Activated naive CD8-positive, alpha-beta T cell (primary cell): ENCODE results near the gene WWP2.
"Not testable (repeated sequence)": the region's sequence is repeated elsewhere in the genome, so short reads cannot be mapped to it uniquely, and the experiment has no call there.

Source experiments
- H3K27ac Mint-ChIP-seq: one replicate; pipeline ENCODE4 v1.8.0; 2021; ENCODE audit warnings: mixed read lengths
- H3K27me3 Mint-ChIP-seq: one replicate; pipeline ENCODE4 v1.8.0; 2021; ENCODE audit warnings: mixed read lengths
- H3K36me3 Mint-ChIP-seq: one replicate; pipeline ENCODE4 v1.8.0; 2021; ENCODE audit warnings: mixed read lengths
- H3K4me1 Mint-ChIP-seq: one replicate; pipeline ENCODE4 v1.8.0; 2021; ENCODE audit warnings: low read depth, mixed read lengths
- H3K4me3 Mint-ChIP-seq: one replicate; pipeline ENCODE4 v1.8.0; 2021; ENCODE audit warnings: mild to moderate bottlenecking, mixed read lengths
- H3K9me3 Mint-ChIP-seq: one replicate; pipeline ENCODE4 v1.8.0; 2021; ENCODE audit warnings: low read depth, mixed read lengths

The WWP2 gene

DNA sequence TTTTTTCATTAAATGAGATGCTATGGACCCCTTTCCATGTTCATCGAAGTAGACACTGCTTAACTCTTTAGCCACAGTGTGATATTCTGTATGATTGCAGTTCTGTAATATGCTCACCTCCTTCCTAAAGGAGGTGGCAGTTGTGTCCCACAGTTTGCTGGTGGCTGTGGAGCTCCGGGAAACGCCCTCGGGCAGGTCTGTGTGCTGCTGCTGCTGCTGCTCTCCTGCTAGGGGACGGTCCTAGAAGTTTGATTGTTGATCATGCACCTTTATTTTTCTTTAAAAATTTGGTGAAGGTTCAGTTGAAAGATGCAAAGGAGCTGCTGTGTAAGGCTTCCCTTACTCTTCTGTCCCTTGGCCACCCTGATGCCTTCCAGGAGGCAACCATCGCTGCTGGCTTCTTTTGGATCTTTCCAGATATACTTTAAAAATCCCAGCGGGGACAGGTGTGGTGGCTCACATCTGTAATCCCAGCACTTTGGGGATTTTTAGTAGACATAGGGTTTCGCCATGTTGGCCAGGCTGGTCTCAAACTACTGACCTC is 180.6 kb downstream of the WWP2 start:
- H3K9me3 Mint-ChIP-seq = no peaks in the 10 kb centered on the region
- H3K36me3 Mint-ChIP-seq = no peaks in the 10 kb centered on the region
- H3K27me3 Mint-ChIP-seq = no peaks in the 10 kb centered on the region
- no peak overlapping the region for H3K27ac Mint-ChIP-seq
- H3K4me3 Mint-ChIP-seq = no peak overlapping the region
- H3K4me1 Mint-ChIP-seq = no peaks in the 10 kb centered on the region

DNA sequence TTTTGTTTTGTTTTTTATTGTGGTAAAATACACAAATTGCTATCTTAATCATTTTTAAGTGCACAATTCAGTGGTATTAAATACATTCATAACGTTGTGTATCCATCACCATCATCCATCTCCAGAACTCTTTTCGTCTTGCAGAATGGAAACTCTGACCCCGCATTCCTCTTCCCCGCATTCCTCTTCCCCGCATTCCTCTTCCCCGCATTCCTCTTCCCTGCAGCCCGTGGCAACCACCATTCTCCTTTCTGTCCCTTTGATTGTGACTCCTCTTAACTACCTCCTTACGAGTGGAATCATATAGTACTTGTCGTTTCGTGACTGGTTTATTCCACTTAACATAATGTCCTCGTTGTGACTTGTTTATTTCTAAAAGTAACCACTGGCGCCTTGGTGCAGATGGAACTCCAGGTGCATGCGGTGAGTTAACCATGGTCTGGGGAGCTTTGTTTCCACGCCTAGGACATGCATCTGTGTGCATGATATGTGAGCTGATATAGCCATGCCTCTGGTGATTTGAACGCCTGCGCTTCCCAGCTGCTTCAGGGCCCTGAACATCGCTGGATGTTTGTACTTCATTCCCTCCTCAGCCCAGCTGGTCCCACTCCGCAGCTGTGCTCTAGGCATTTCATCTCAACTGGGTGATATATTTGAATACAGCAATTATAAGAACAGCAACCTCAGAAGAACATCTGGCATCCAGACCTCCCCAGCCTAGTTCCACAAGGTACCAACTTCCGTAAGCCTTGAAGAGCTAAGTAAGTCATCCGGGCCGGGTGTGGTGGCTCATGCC is 181.3 kb downstream of the WWP2 start:
- H3K27ac Mint-ChIP-seq, H3K4me3 Mint-ChIP-seq, H3K4me1 Mint-ChIP-seq, H3K36me3 Mint-ChIP-seq, H3K27me3 Mint-ChIP-seq, H3K9me3 Mint-ChIP-seq: not testable (repeated sequence)

DNA sequence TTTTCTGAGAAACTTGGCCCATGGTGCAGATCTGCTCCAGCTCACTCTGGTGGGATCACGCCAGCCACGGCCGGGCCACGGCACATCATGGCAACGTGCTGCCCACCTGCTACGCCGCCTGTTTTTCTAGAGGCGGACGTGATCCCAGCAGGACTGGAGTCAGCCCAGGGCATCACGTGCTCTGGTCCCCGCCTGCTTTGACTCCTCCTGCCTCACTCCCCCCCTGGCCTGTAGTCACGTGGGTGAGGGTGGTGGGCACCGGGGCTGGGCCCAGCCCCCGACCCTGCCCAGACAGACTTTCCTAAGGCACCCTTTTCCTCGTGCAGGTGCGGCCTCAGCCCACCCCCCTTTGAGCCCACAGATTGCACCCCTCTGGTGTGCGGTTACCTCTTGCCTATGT is 188.3 kb downstream of the WWP2 start:
- H3K36me3 Mint-ChIP-seq, H3K9me3 Mint-ChIP-seq, H3K27ac Mint-ChIP-seq, H3K27me3 Mint-ChIP-seq, H3K4me3 Mint-ChIP-seq, H3K4me1 Mint-ChIP-seq: not testable (repeated sequence)

DNA sequence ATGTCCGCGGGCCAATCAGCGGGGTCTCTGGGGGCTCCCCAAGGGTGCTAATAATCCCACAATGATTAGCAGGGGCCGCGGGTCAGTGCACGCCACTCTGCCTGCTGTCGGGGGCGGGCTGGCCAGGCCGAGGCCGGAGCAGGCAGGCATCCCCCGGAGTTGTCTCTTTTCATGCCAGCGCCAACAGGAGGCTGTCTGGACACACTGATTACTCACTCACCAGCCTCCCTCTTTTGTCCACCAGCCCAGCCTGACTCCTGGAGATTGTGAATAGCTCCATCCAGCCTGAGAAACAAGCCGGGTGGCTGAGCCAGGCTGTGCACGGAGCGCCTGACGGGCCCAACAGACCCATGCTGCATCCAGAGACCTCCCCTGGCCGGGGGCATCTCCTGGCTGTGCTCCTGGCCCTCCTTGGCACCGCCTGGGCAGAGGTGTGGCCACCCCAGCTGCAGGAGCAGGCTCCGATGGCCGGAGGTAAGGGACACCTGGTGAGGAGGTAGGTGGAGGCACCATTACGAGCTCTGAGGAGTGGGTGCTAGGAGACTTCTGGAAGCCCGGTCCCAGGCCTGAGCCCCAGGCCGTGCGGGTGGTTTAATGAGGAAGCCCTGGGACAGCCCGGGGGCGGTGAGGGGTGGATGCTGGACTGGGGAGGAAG is 189.0 kb downstream of the WWP2 start, which contains the start of gene CLEC18A:
TSS of gene CLEC18A (plus strand) at position 318 of the 655 bp plus-strand sequence. CDS start at position 351, 33 bp downstream.
- not testable (repeated sequence) for H3K36me3 Mint-ChIP-seq, H3K27ac Mint-ChIP-seq, H3K4me1 Mint-ChIP-seq, H3K4me3 Mint-ChIP-seq, H3K27me3 Mint-ChIP-seq, H3K9me3 Mint-ChIP-seq

DNA sequence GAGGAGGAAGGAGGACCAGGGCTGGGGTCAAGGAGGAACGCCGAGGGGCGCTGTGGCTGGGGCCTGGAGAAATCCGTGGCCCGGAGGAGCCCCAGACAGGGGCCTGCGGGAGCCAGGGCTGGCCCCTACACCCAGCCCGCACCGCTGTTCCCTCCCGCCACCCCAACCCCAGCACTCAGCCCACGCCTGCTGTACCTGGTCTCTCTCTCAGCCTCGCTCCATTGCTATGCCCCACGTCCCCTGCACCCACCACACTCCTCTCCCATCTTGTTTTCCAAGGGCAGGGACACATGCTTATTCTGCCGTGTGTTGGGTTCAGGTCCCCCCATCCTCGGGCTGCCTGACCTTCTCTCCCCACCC is 189.5 kb downstream of the WWP2 start:
- not testable (repeated sequence) for H3K4me1 Mint-ChIP-seq, H3K27ac Mint-ChIP-seq, H3K36me3 Mint-ChIP-seq, H3K9me3 Mint-ChIP-seq, H3K27me3 Mint-ChIP-seq, H3K4me3 Mint-ChIP-seq

DNA sequence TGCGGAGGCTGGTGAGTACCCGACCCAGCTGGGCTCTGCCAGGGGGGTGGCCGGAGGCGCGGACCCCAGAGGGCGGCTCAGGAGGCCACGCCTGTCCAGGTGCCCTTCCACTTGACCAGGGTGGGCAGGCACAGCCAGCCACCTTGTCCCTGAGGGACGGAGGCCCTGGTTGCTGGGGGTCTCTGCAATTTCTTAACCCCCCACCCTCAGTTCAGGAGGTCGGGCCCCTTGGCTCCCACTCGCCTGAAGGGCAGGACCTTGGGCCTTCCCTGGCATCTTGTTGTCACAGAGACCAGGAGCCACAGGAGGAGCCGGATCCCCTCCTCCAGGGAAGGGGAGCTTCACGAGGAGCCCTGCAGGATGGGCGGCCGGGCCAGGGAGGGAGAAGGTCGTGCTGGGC is 190.0 kb downstream of the WWP2 start:
- not testable (repeated sequence) for H3K4me3 Mint-ChIP-seq, H3K27me3 Mint-ChIP-seq, H3K4me1 Mint-ChIP-seq, H3K9me3 Mint-ChIP-seq, H3K27ac Mint-ChIP-seq, H3K36me3 Mint-ChIP-seq

DNA sequence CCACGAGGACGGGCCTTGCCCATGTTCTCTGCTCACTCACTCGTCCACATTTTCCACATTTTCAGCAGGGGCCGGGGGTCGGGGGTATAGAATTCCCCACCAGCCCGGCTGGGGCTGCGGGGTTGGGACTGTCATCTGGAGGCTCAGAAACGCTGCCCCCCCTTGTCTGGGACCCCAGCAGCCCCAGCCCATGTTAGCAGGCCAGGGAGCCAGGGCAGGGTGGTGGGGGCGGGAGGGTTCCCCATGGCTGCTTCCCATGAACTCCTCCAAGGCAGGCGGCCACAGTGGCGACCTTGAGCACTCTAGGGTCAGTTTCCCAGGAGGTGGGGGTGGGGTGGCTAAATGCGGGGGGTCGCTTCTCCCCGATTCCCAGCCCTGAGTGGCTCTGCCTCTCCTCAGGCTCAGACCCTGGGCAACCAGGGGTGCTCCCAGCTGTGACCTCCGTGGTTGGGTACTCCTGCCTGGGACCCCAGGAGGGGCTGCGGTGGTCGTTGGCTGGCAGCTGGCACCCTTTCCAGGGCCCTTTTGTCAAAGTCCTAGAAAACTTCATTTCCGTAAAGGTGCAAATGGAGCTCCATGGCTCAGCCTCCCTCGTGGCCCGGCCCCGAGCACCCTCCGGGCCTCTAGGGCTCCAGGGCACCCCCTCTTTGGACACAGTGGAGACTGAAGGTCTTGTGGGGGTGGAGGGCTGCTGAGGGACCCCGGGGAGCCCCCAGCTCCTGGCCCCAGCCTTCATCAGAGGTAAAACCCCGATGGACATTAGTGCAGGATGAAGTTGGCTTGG is 190.6 kb downstream of the WWP2 start:
- not testable (repeated sequence) for H3K27ac Mint-ChIP-seq, H3K9me3 Mint-ChIP-seq, H3K27me3 Mint-ChIP-seq, H3K4me1 Mint-ChIP-seq, H3K4me3 Mint-ChIP-seq, H3K36me3 Mint-ChIP-seq

DNA sequence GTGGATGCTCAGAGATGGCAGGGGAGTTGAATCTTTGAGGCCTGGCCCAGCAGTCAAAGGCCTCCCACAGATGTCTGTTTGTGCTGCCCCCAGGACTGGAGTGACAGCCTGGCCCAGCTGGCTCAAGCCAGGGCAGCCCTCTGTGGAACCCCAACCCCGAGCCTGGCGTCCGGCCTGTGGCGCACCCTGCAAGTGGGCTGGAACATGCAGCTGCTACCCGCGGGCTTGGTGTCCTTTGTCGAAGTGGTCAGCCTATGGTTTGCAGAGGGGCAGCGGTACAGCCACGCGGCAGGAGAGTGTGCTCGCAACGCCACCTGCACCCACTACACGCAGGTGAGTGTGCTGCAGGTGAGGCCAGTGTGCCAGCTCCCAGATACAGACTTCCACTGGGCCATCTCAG is 192.1 kb downstream of the WWP2 start:
- H3K27ac Mint-ChIP-seq, H3K36me3 Mint-ChIP-seq, H3K27me3 Mint-ChIP-seq, H3K4me1 Mint-ChIP-seq, H3K4me3 Mint-ChIP-seq, H3K9me3 Mint-ChIP-seq: not testable (repeated sequence)

DNA sequence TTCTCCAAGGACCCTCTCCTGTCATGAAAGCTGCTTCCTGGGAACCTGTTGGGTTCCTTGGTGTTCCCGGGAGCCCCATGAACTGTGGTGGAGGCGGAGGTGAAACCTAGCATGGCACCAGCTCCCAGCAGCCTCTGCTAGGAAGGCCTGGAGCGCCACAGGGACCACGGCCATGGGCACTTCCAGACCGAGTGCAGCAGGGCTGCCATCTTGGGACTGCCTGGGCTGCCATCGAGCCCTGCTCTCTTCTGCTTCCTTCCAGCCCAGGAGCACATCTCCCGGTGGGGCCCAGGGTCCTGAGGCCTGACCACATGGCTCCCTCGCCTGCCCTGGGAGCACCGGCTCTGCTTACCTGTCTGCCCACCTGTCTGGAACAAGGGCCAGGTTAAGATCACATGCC is 201.2 kb downstream of the WWP2 start:
- H3K9me3 Mint-ChIP-seq, H3K27me3 Mint-ChIP-seq, H3K4me3 Mint-ChIP-seq, H3K4me1 Mint-ChIP-seq, H3K27ac Mint-ChIP-seq, H3K36me3 Mint-ChIP-seq: not testable (repeated sequence)

DNA sequence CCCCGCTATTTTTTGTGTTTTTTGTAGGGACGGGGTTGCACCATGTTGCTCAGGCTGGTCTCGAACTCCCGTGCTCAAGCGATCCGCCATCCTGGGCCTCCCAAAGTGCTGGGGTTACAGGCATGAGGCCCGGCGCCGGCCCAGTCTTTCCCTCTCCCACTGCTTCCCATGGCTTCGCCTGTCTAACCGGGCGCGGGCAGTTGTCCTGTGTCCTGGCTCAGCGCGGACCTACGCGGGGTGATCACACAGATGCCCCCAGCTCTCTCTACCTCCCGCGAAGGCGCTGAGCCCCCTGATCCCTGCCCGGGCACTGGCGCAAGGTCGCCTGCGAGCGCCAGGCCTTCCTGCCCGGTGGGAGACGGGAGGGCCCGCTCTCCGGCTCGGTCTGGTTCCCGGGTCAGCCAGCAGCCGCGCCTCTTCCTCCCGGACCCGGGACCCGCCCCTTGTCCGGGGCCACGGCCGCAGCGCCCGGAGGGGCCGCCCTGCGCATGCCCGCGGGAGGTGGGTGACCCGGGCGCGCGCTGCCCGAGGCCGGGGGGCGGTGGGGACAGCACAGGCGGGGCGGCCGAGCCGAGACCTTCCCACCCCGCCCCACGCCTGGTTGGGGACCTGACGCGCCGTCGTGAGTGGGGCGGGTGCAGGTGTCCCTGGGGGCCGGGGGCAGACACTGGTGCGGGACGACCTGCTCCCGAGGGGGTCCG is 203.0 kb downstream of the WWP2 start:
- peak overlapping the region; percentile 46 for H3K4me3 Mint-ChIP-seq
- H3K27me3 Mint-ChIP-seq, H3K4me1 Mint-ChIP-seq, H3K9me3 Mint-ChIP-seq, H3K27ac Mint-ChIP-seq, H3K36me3 Mint-ChIP-seq: not testable (repeated sequence)

DNA sequence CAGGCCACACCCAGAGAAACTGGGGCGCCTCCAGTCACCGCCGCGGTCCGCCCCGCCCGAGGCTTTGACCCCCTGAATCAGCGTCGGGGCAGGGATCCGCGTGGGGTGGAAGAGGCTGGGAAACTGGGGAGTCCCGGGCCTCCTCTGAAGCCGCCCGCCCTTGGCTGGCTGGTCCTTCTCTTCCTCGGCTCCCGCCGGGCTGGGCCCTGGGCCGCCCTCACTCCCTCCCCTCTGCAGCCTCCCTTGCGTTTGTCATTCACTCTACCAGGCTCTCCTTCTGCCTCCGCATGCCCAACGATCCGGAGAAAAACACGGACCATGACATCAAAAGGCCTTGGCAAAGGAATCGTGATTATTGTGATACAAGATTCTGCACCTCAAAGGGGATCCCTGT is 203.5 kb downstream of the WWP2 start:
- H3K27ac Mint-ChIP-seq, H3K4me1 Mint-ChIP-seq, H3K9me3 Mint-ChIP-seq, H3K36me3 Mint-ChIP-seq, H3K4me3 Mint-ChIP-seq, H3K27me3 Mint-ChIP-seq: not testable (repeated sequence)

DNA sequence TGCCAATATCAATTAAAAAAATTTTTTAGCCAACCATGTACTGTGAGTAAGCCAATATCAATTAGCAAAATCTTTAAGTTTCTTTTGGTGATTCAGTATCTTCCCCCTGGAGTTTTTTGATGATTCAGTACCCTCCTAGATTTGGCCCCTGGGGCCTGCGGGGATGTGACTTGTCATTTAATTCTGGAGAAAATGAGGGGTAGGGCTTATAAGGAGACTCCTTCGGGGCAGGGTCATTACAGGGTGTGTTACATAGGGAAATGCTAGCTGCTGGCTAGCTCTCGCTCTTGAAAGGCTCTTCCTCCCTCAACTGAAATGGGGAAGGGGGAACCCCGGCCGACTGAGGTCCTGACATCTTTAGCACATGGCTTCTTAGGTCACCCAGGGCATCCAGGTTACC is 205.6 kb downstream of the WWP2 start:
- H3K4me3 Mint-ChIP-seq, H3K27me3 Mint-ChIP-seq, H3K36me3 Mint-ChIP-seq, H3K9me3 Mint-ChIP-seq, H3K27ac Mint-ChIP-seq, H3K4me1 Mint-ChIP-seq: not testable (repeated sequence)

DNA sequence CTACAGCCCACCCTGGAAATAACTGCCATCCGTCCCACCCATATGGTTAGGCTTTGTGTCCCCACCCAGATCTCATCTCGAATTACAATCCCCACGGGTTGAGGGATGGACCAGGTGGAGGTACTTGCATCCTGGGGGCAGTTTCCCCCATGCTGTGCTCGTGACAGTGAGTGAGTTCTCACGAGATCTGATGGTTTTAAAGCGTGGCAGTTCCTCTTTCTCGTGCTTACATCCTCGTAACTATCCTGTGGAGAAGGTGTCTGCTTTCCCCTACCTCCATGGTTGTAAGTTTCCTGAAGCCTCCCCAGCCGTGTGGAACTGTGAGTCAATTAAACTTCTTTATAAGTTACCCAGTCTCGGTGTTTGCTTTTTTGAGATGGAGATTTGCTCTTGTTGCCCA is 206.0 kb downstream of the WWP2 start:
- not testable (repeated sequence) for H3K4me1 Mint-ChIP-seq, H3K27ac Mint-ChIP-seq, H3K36me3 Mint-ChIP-seq, H3K27me3 Mint-ChIP-seq, H3K4me3 Mint-ChIP-seq, H3K9me3 Mint-ChIP-seq

DNA sequence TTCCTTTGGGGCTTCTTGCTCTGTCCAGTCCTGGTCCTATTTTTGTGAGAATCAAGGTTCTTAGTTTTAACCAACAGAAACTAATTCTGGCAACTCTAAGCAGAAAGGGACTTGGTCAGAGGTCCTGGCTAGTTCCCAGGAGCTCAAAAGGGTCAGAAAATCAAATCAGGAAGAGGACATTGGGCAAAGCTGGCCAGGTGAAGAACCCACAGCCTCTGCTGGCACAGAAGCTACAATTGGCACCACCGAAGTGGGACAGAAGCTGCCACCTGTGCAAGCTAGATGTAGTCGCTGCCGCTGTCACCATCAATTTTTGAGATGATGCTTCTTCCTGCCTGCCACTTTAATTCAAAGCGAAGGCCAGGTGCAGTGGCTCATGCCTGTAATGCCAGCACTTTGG is 207.5 kb downstream of the WWP2 start:
- not testable (repeated sequence) for H3K27me3 Mint-ChIP-seq, H3K9me3 Mint-ChIP-seq, H3K4me1 Mint-ChIP-seq, H3K27ac Mint-ChIP-seq, H3K4me3 Mint-ChIP-seq, H3K36me3 Mint-ChIP-seq

DNA sequence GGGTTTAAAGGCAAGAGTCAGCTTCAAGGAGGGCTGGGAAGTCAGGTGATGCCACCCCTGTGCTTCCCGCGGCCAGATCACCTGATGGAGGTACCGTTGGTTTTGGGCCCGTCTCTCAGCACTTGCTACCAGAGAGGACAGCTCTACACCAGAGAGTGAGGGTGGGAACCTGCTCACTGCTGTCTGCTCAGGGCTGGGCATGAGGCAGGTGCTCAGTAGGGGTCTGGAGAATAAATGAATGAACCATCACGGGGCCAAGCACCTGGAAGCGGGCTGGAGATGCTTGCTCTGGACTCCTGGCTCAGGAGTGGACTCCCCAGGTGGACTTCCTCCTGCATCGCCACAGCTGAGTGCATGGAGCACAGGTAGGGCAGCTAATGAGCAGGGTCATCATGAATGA is 210.0 kb downstream of the WWP2 start:
- H3K36me3 Mint-ChIP-seq, H3K4me1 Mint-ChIP-seq, H3K4me3 Mint-ChIP-seq, H3K9me3 Mint-ChIP-seq, H3K27me3 Mint-ChIP-seq, H3K27ac Mint-ChIP-seq: not testable (repeated sequence)
